ENCODE data around the gene CLN3.
A peak's percentile ranks its signal among the peaks of the same experiment; 100 is the strongest.
"Not testable (repeated sequence)": the region's sequence is repeated elsewhere in the genome, so short reads cannot be mapped to it uniquely, and the experiment has no call there.

The CLN3 gene

GRCh38 chr16:28494121-28494851, 2.4 kb upstream of the CLN3 start, which contains the start of gene APOBR:
Gene APOBR, plus strand, starts transcription at chr16:28494643. Its CDS starts 39 bp downstream, at chr16:28494682.
- peak; percentile 81 for DNase-seq (ENCODE audit: low read depth)

- no peak for DNase-seq (ENCODE audit: low read depth)
Observed at GRCh38 chr16:28492511-28492910, 637 bp upstream of the CLN3 start.

- no peak for DNase-seq (ENCODE audit: low read depth)
Observed at GRCh38 chr16:28491230-28491969, 474 bp downstream of the CLN3 start.

- DNase-seq (ENCODE audit: low read depth), result no peak
Observed at GRCh38 chr16:28486266-28486665, 5.6 kb downstream of the CLN3 start.

GRCh38 chr16:28483361-28483760, 8.5 kb downstream of the CLN3 start:
- DNase-seq (ENCODE audit: low read depth), result not testable (repeated sequence)

GRCh38 chr16:28482026-28482425, 9.8 kb downstream of the CLN3 start:
- DNase-seq (ENCODE audit: low read depth), result no peak

- DNase-seq (ENCODE audit: low read depth), result no peak
Observed at GRCh38 chr16:28478506-28479180, 13.2 kb downstream of the CLN3 start.

- DNase-seq (ENCODE audit: low read depth), result no peak
Observed at GRCh38 chr16:28477311-28477920, 14.5 kb downstream of the CLN3 start.

GRCh38 chr16:28475221-28475620, 16.7 kb downstream of the CLN3 start:
- DNase-seq (ENCODE audit: low read depth), result no peak

GRCh38 chr16:28473714-28474265, 18.1 kb downstream of the CLN3 start:
- no peak for DNase-seq (ENCODE audit: low read depth)

GRCh38 chr16:28447081-28447480, 44.8 kb downstream of the CLN3 start:
- DNase-seq (ENCODE audit: low read depth), result not testable (repeated sequence)

- DNase-seq (ENCODE audit: low read depth), result not testable (repeated sequence)
Observed at GRCh38 chr16:28446388-28446787, 45.5 kb downstream of the CLN3 start.

- not testable (repeated sequence) for DNase-seq (ENCODE audit: low read depth)
Observed at GRCh38 chr16:28443943-28444342, 47.9 kb downstream of the CLN3 start.

GRCh38 chr16:28438899-28439298, 53.0 kb downstream of the CLN3 start:
- DNase-seq (ENCODE audit: low read depth), result not testable (repeated sequence)

GRCh38 chr16:28435340-28435739, 56.5 kb downstream of the CLN3 start:
- not testable (repeated sequence) for DNase-seq (ENCODE audit: low read depth)
